ENCODE measurements around the gene ARL5B.

ARL5B gene

DNA sequence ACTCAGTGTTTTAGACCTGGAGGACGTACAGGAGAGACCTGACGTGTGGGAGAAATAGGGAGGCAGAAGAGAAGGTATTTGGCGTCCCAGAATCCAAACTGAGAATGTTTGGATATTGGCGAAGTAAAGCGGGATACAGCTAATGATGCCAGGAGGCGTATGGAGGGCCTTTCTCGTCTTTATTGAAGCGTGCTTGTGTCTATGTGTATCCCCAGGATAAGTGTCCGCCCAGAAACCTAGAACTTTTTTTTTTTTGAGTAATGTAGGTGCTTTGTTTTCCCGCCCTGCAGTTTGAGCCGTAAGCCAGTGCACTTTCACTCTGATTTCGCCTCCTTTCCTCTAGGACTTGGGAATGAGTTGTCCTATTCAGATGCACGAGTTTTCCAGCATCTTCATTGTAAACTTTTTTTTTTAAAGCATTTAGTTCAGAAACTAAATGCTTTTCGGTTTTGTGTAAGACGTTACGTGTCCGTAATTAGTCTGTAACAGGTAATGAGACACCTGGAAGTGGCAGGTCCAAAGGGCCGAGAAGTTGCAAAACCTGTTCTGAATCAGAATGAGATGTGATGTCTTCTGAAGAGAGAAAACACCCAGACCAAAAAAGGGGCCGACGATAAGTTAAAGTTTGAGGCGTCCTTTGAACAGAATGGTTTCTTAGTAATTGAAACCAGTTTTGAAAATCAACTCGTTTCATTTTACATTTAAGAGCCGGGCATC is 746 bp downstream of the ARL5B start:
- peak in 1 of 5 donors; percentile 53 for DNase-seq

DNA sequence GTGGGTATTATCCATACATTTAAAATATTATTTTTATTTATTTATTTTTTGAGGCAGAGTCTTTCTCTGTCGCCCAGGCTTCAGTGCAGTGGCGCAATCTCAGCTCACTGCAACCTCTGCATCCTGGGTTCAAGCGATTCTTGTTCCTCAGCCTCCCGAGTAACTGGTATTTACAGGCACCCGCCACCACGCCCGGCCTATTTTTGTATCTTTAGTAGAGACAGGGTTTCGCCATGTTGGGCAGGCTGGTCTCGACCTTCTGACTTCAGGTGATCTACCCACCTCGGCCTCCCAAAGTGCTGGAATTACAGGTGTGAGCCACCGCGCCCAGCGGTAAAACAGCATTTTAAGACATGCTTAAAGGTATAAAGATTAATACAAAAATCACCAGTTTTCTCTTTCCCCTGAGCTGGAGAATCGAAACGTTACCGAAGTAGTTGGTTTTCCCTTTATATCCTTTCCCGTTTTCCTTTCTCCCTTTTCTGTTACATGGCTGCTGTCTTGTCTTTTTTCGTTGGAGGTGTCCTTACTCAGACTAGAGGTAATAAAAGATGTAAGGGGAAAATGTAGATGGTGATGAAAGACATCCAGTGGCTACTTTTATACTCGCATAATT is 1.7 kb downstream of the ARL5B start:
- DNase-seq, result no peak

DNA sequence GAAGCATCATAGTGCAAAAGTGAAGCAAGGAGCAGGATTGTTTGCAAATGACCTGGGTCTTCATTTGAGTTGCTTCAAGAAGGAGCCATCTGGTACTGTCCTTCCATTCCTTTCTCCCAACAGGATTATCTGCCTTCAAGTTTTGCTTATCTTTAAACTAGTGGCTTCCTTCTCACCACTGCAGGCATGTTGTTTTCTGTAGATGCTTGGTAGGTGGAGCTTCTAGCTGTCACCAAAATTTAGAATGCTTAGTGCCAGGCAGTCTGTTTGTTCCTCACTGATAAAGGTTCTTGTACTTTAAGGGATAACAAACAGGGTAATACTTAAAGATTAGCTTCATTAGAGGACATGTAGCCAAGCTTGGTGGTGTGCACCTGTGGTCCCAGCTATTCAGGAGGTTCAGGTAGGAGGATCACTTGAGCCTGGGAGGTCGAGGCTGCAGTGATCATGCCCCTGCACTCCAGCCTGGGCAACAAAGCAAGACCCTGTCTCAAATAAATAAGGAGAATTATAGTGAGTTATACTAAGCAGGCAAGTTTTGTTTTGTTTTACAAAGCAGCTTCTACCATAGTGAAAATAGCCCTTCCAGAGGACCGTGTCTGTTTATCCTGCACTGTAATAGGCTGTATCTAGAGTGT is 5.7 kb downstream of the ARL5B start:
- DNase-seq, result no peak

DNA sequence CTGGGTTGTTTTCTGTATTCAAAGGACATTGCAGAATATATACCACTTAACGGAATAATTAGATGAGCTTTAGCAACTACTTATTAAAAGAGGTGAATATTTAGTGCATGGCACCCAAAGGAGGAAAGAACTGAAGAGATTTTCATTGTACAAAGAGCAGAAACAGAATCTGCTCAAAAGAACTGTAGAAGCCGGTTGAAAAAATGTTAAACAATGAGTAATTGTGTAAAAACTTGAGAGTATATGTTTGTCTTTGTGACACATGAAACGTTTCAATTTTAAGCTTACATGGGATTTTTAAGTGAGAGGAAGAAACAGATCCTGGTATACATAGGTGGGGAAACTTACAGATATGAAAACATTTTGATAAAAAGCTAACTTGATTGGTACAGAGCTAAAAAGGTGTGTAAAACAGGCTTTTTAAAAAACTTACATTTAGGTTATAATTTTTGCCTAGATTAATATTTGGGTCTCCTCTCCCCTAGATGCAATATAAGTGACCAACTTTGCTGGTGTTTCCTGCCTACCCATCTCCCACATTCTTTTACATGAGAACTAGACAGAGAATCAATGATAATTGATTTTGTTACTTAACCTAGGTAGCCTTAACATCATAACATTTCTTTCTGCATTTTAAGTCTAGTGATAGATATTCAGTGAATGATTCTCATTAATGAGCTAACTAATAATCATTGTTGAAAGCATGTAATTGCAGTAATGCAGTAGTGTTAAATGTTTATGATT is 6.8 kb downstream of the ARL5B start:
- no peak for DNase-seq

DNA sequence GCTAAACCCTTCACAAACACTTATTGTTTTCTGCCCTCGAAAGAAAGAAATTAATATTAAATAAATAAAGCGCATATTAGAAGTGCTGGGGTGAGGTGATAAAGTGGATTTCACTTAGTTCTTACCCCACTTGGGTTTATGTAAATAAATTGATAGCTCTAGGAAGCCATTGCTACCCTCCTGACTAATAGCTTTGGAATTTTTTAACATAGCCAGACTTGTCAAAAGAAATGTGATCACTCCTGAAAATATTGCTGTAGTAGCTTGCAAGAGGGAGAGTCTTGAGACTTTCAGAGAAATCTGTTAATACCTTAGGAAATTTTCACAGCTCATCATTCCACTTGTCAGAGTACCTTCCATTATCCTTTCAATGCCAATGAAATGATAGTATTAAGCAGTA is 7.6 kb downstream of the ARL5B start:
- DNase-seq, result no peak

DNA sequence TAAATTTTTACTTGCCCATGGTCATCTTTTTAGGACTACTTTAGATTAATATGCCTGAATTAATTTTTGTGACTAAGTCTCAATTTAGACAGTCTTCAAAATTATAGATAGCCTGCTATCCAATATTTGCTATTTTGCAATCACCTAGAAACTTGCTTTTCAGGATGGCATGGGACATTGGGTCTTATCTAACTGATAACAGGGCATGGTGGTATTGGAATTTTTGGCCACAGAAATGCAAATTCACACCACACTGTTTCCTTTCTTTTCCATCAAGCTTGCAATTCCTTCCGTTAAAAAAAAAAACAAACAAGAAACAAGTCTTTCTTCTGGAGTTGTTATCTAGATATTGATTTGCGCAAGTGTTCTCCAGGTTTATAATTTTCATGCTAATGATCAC is 8.8 kb downstream of the ARL5B start:
- DNase-seq, result no peak

DNA sequence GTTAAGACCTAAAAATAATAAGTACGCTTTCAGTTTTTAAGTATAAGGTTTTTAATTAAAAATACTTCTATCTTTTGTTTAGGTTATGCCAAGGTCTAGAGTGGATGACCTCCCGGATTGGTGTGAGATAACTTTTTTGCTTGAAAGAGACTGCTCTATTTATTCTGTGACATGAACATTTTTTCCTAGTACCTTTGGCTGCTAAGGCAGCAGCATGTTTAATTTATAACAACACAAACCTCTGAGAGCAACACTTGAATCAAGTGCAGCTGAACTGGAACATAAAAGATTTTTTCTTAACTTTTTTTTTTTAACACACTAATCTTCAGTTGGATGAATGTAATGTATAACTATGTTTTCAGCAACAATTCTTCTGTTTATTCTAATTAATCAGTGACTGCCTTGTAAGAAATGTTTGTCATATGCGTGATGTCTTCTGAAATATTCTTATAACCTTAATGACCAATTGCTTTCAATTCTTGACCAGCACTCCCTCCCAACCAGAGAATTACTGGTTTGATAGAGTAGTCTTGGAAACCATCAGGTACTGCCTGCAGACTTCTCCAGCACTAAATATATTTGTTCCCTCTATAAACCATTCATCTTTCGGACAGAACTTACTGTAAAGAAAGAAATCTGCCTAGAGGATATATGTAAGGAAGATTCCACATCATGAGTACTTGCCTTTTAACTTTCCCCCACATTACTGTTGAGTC is 16.0 kb downstream of the ARL5B start:
- no peak for DNase-seq

DNA sequence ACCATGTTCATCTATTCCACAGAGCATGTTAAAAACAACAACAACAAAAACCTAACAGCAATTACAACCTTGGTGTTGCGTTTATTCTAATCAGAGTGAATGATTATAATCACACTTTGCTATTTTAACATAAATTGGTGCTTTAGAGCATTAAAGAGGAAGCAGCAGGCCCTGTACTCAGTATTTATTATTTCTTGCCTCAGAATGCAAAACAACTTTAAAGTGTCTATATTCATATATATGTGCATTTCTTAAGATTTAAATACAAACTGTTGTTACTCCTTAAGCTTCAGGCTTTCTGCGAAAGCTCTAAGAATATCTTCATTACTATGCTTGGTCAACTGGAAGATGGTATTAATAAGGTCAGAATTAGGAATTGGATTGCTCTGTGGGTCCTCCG is 21.5 kb downstream of the ARL5B start:
- no peak for DNase-seq

DNA sequence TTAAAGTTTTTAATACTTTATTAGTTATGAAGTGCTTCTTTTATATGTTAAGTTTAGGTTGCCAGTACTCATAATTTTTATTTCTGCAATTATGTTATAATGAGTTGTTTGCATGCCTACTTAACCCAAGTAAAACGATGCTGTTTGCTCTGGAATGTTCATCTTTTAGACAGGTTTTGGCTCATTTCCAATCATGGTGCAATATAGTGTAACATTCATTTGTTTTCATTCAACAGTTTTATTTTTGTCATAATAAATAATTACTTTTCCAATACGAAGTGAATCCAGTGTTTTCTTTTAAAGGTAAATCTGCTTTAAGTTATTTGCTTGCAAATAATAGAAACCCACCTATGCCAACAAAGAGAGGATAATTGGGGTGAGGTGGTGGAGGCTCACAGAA is 22.1 kb downstream of the ARL5B start:
- DNase-seq, result no peak

DNA sequence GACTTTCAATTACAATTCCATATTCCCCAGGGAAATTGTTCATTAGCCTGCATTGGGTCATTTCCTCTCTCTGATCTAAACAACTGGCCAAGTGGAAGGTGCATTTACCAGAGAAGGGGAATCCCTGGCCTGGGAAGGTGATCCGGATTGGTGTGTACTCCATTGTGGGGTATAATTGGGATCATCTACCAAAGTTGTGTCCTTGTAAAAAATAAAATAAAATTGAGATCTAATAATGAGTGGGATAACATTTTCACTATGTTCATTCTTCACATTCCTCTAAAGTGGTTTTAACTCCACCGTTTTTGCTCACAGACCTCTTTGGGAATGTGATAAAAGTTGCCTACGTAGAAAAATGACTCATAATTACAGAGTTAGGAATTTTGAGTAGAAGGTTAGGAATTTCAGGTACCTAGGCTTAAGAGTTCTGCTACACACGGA is 22.8 kb downstream of the ARL5B start:
- no peak for DNase-seq

DNA sequence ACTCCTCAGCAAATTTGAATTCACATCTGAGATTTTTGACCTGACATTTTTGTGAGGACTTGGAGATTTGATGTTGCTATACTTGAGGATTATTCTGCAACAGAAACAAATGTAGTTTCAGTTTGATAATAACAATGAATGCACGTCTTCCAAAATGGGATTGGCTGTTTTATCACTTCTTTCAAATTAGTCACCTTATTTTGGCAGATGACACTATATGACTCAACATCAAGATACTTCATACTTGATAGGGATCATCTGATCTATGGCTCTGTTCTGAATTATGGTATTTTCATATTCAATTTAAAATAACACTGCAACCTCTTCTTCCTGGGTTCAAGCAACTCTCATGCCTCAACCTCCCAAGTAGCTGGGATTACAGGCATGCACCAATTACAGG is 24.2 kb downstream of the ARL5B start:
- no peak for DNase-seq

DNA sequence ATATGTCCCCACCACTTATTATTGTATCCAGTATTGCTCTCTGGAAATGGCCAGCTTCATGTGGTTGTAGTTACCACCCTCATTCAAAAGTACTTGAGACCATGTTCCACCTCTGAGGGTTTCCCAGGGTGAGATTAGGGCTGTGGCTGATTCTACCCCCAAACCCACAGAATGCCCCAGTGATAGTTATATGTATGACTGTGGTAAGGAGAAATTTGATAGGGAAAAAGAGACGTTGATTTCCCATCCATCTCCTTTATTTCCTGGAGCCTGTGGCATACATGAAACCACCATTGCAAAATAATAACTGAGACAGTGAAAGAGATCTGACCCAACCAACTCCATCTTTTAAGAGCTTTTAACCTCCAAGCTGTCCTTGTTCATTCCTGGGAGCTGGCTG is 25.2 kb downstream of the ARL5B start:
- no peak for DNase-seq

DNA sequence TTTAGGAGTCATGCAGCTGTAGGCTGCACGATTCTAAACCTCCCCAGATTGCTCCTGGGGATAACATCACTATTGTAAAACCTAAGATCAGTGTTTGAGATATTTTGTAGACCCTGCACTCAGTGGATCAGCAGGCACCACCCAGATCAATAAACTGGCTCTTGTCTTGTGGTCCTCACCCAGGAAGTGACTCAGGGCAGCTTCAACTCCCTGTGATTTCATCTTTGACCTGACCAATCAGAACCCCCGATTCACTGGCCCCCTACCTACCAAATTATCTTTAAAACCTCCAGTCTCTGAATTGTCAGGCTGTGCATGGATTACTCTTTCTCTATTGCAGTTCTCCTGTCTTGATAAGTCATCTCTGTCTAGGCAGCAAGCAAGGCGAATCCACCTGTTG is 25.7 kb downstream of the ARL5B start:
- DNase-seq, result no peak

DNA sequence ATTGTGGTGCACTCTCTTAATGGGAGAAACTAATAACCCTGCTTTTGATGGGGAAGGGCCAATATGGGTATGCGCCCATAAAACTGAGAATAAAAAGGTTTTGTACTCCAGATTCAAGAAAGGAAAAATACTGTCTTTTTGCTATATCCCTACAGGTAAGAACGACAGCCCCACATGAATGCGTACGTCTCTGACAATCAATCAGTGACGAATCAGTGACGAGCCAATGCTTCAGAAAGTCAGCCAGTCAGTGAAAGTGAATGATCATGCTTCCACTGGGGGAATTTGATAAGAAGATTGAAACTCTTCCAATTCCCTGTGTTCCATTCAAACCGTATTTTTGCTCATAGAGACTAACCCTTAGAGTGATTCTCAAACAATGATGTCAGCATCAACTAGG is 26.3 kb downstream of the ARL5B start:
- DNase-seq, result no peak

DNA sequence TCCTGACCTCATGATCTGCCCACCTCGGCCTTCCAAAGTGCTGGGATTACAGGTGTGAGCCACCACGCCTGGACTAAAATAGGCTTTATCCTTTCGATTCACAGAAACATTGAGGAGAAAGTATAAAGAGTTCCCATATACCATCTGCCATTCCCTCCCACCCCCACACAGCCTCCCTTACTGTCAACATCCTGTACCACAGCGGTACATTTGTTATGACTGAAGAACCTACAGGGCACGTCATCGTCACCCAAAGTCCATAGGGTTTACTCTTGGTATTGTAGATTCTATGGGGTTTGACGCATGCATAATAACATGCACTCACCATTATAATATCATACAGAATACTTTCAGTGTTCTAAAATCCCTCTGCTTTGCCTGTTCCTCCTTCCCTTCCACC is 28.0 kb downstream of the ARL5B start:
- no peak for DNase-seq

DNA sequence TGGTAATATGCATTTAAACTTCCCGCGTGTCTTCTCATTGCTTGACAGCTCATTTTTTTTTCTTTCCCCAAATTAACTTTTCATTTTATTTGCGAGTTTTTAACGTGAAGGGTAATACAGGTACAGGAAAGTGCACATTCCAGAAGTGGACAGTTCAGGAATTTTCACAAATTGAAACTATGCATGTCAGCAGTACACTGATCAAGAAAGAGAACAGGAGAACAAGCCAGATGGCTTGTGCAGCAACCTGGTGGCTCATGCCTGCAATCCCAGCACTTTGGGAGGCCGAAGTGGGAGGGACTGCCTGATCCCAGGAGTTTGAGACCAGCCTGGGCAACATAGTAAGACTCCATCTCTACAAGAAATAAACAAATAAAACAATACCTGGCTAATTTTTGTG is 28.5 kb downstream of the ARL5B start:
- DNase-seq, result no peak

DNA sequence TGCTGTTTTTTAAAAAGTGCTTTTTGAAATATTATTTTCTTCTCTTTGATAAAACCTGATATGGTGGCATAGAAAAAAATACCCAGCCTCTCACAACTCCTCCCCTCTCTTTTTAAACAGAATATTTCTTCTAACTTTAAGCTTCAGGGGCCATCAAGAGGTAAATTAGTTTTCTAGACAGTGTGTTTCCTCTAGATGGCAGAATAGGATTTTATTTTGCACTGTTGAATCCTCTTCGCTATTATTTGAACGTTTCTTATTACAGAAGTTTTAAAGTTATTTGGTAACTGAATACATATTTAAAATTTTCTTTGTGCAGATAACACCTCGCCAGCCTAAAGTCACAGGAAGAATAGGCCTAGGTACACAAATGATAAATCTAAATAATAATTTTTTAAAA is 30.3 kb downstream of the ARL5B start:
- DNase-seq, result no peak

DNA sequence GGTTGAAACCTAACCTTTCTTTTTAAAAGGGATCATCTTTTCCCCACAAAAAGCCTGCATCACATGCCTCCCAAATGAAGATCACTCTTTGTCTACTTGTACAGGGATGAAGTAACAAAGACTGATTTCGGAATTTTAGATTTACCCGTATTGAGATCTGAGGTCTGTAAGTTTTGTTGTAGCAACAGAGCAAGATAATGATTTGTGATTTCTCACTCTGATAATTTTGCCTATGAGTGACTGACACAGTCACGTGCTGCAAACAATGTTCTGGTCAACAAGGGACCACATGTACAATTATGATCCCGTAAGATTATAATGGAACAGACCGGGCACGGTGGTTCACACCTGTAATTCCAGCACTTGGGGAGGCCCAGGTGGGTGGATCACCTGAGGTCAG is 31.3 kb downstream of the ARL5B start:
- DNase-seq, result no peak

DNA sequence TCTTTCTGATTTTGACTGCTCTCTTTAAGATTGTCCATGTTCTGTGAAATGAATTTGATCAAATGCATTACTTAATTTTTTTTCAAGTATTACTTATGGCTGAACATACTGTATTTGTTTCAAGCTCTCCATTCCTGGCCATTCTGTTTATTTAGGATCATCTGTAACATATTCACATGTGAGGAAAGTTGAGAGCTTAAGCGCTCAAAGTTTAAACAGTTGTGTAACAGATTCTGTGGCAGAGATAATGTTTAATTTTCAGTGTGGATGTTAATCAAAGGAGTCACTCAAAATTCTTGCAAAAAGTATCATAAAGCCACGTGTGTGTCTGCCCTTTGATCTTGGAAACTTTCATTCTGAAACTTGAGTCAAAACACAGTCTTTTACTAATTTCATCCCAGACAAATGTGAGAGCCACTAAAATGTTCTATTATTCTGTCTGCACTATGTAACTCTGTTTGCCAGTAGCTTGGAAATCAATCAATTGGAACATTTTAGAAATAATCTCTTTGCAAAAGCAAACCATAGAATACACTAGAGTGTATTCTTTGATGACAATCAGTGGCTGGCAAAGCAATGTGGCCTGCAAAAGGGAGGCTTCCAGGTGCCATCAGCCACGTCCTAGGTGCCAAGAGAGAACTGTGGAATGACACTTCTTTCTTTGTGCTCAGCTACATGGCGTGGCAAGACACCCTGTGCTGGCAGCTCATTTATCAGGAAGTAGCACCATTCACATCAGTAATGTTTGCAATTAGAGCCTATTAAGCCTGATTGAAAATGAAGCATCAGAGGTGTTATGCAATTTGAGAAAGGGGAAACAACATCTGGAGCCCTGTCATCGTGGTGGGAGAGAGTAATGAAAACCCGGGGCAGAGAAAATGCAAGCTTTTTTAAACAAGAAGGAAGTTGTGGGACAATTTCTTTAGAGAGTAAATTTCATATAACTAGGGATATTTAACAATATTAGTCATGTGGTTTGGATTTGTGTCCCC is 40.9 kb downstream of the ARL5B start:
- no peak for DNase-seq

DNA sequence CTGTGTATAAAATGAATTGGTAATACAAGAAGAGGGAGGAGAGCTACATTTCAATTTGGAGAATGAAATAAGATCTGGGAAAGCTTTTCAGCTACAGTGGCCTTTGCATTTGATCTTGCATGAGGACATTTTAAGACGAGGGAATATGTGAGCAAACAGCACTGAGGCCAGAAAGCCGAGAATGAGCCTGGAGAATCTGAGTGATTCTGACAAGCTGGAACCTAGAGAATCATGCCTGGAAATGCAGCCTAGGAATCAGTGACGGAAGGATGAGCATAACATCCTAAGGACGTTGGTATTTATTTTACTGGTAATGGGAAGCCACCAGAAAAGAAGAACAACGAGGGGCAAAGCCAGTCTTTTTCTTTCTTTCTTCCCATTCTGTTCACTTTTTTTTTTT is 44.3 kb downstream of the ARL5B start:
- DNase-seq, result no peak

DNA sequence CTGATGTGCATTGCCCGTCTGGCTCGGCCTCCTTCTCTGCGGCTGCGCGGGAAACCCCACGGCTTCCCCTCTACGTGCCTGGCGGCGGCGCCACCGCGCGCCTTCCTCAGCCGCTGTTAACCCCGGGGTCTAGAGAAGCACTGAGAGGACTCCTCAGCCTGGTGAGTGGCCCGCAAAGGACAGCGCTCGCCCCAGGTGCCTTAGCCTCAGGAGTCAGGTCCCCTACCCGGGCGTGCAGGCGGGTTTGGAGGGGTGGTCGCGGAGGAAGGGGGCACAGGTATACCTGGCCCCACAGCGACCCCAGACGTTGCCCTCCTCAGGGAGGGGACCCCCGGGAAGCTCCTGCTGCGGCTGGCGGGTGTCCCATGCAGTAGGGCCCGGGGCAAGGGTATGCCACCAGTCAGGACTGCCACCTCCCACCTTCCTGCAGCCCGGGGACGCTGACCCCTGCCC is 51.0 kb downstream of the ARL5B start:
- no peak for DNase-seq

DNA sequence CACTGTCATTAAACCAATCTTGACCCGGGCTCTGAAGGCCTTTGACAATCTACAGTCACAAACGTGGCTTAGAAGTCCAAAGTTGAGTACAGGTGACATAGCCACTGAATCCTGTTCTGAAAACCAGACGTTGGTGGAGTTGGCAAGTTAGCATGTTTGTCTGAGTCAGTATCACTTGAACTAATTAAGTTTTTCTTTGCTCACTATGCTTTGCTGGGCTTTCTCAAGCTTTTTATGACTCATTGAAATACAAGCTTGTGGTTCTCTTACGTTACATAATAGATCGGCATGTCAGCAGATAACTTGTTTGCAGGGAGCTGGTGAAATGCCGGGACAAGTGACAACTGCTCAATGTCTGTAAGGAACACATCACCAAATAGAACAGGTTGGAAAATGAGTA is 53.8 kb downstream of the ARL5B start:
- DNase-seq, result no peak

Data from T-helper 1 cell (primary cell).